H1 (cell line): ENCODE measurements around the gene FDXACB1. TPM values are rescaled to one million over a fixed set of nuclear protein-coding genes. Genes with fewer than 3 reads are reported as not detected.

ENCODE experiments used
- CTCF ChIA-PET: fragments of 300-600 bp; sonication (Branson Sonifier 250); formaldehyde crosslinking; loops from one replicate; lab custom pipeline; 2021; ENCODE audit not compliant: partially characterized antibody; lab: Charles Lee
- POLR2A ChIA-PET: fragments of 300-600 bp; sonication (Branson Sonifier 250); formaldehyde crosslinking; loops from one replicate; lab custom pipeline; 2021; ENCODE audit warnings: inconsistent platforms; ENCODE audit not compliant: partially characterized antibody; lab: Charles Lee
- DNase-seq, 2 experiments: peaks; one replicate each; pipeline versions ENCODE4 v3.0.0 to v3.0.0-alpha.2; 2010 to 2022; ENCODE audit warnings: low spot score in 2 of 2, low read depth in 1 of 2, mixed read lengths in 1 of 2
- FAIRE-seq: peaks from 2 replicates; lab custom pipeline; 2011; peaks lifted over from hg19 to GRCh38; lab: Jason Lieb, UNC
- H2AFZ ChIP-seq: 2 replicates; pipeline ENCODE4 v1.8.1; 2012; ENCODE audit warnings: low read length, inconsistent platforms
- H2AK5ac ChIP-seq: 2 replicates; pipeline ENCODE4 v1.6.1; 2013; ENCODE audit warnings: low read depth, low read length
- H2BK120ac ChIP-seq: replicated peaks from 2 replicates; pipeline ENCODE3; 2013; ENCODE audit warnings: low read depth, low read length, inconsistent platforms
- H2BK12ac ChIP-seq: 2 replicates; pipeline ENCODE4 v1.6.1; 2013; ENCODE audit warnings: low read depth, low read length
- H2BK15ac ChIP-seq: 2 replicates; pipeline ENCODE4 v1.6.1; 2013; ENCODE audit warnings: low read length
- H2BK20ac ChIP-seq: 2 replicates; pipeline ENCODE4 v1.6.1; 2013; ENCODE audit warnings: low read length
- H2BK5ac ChIP-seq: 2 replicates; pipeline ENCODE4 v1.6.1; 2013; ENCODE audit warnings: low read depth, low read length
- H3K14ac ChIP-seq: 2 replicates; pipeline ENCODE4 v1.6.1; 2013; ENCODE audit warnings: inconsistent platforms; ENCODE audit not compliant: insufficient read length
- H3K18ac ChIP-seq: 2 replicates; pipeline ENCODE4 v1.6.1; 2013; ENCODE audit warnings: low read length; ENCODE audit errors: extremely low read depth
- H3K23ac ChIP-seq: 2 replicates; pipeline ENCODE4 v1.6.1; 2013; ENCODE audit warnings: inconsistent platforms; ENCODE audit not compliant: insufficient read length
- H3K23me2 ChIP-seq: 2 replicates; pipeline ENCODE4 v1.6.1; 2013; ENCODE audit warnings: low read depth, low read length
- H3K27ac ChIP-seq: 2 replicates; pipeline ENCODE4 v1.6.1; 2011; ENCODE audit warnings: low read depth, low read length, inconsistent platforms
- H3K27me3 ChIP-seq, 4 experiments: replicated peaks in 1 of 4; 1 replicate in 1 of 4; 2 replicates in 3 of 4; pipeline versions ENCODE4 v1.6.1 to v1.8.1; 2011 to 2013; ENCODE audit warnings: low read length in 3 of 4, mild to moderate bottlenecking in 3 of 4, inconsistent platforms in 2 of 4, mixed read lengths in 2 of 4, moderate library complexity in 1 of 4; ENCODE audit not compliant: control insufficient read depth in 3 of 4, insufficient read depth in 3 of 4; ENCODE audit errors: extremely low read depth in 1 of 4
- H3K36me3 ChIP-seq, 4 experiments: 2 replicates each; pipeline versions ENCODE4 v1.6.1 to v1.8.1; 2011 to 2013; ENCODE audit warnings: mild to moderate bottlenecking in 4 of 4, low read length in 3 of 4, moderate library complexity in 2 of 4, control low read depth in 1 of 4, inconsistent platforms in 1 of 4; ENCODE audit not compliant: insufficient read depth in 4 of 4, control insufficient read depth in 2 of 4
- H3K4ac ChIP-seq: replicated peaks from 2 replicates; pipeline ENCODE3; 2013; ENCODE audit warnings: low read length, low read depth, mixed read lengths, inconsistent platforms; ENCODE audit not compliant: insufficient read length
- H3K4me1 ChIP-seq, 4 experiments: replicated peaks in 1 of 4; 1 replicate in 1 of 4; 2 replicates in 3 of 4; pipeline versions ENCODE4 v1.6.1 to v1.8.1; 2011 to 2013; ENCODE audit warnings: low read length in 3 of 4, inconsistent platforms in 2 of 4, mixed read lengths in 1 of 4; ENCODE audit not compliant: insufficient read depth in 4 of 4, control insufficient read depth in 3 of 4
- H3K4me2 ChIP-seq, 2 experiments: 2 replicates each; pipeline versions ENCODE4 v1.6.1 to v1.8.1; 2011 to 2013; ENCODE audit warnings: low read depth in 2 of 2, low read length in 2 of 2, control low read depth in 1 of 2, inconsistent platforms in 1 of 2, mild to moderate bottlenecking in 1 of 2; ENCODE audit not compliant: insufficient read depth in 1 of 2
- H3K4me3 ChIP-seq, 4 experiments: fragments of 200-600, 300-600 bp in 1 of 4; sonication (generic), shearing (Covaris generic), sonication (Bioruptor Twin) in 1 of 4; 2 replicates each; pipeline versions ENCODE4 v1.5.1 to v1.8.1; 2011 to 2016; ENCODE audit warnings: low read length in 4 of 4, low read depth in 3 of 4, control low read depth in 2 of 4, inconsistent platforms in 2 of 4, mild to moderate bottlenecking in 2 of 4, mixed read lengths in 1 of 4, moderate library complexity in 1 of 4; ENCODE audit not compliant: insufficient read depth in 2 of 4; ENCODE audit errors: extremely low read depth in 1 of 4
- H3K56ac ChIP-seq: replicated peaks from 2 replicates; pipeline ENCODE3; 2013; ENCODE audit warnings: low read depth, mild to moderate bottlenecking, mixed read lengths, low read length, inconsistent platforms; ENCODE audit not compliant: insufficient read length
- H3K79me1 ChIP-seq: 2 replicates; pipeline ENCODE4 v1.6.1; 2013; ENCODE audit warnings: low read depth, low read length, control low read depth
- H3K79me2 ChIP-seq, 2 experiments: 2 replicates each; pipeline versions ENCODE4 v1.6.1 to v1.8.1; 2012 to 2013; ENCODE audit warnings: low read length in 2 of 2, mild to moderate bottlenecking in 2 of 2, inconsistent platforms in 1 of 2; ENCODE audit not compliant: insufficient read depth in 2 of 2, control insufficient read depth in 1 of 2
- H3K9ac ChIP-seq, 4 experiments: replicated peaks in 1 of 4; 1 replicate in 1 of 4; 2 replicates in 3 of 4; pipeline versions ENCODE4 v1.6.1 to v1.8.1; 2011 to 2013; ENCODE audit warnings: low read depth in 3 of 4, low read length in 3 of 4, control low read depth in 2 of 4, mild to moderate bottlenecking in 2 of 4, moderate library complexity in 2 of 4, inconsistent platforms in 1 of 4; ENCODE audit errors: extremely low read depth in 1 of 4
- H3K9me3 ChIP-seq, 2 experiments: 2 replicates each; pipeline versions ENCODE4 v1.6.1 to v1.8.1; 2012 to 2013; ENCODE audit warnings: mild to moderate bottlenecking in 2 of 2, moderate library complexity in 2 of 2, control low read depth in 1 of 2, inconsistent platforms in 1 of 2, low read depth in 1 of 2, low read length in 1 of 2, mixed read lengths in 1 of 2; ENCODE audit not compliant: insufficient read depth in 2 of 2
- H4K20me1 ChIP-seq, 2 experiments: replicated peaks in 1 of 2; 2 replicates each; pipeline versions ENCODE3 to v1.8.1; 2011 to 2013; ENCODE audit warnings: inconsistent platforms in 2 of 2, low read length in 2 of 2, mild to moderate bottlenecking in 1 of 2; ENCODE audit not compliant: insufficient read depth in 2 of 2, control insufficient read depth in 1 of 2
- H4K5ac ChIP-seq: 2 replicates; pipeline ENCODE4 v1.6.1; 2013; ENCODE audit warnings: low read length, low read depth, mixed read lengths, inconsistent platforms; ENCODE audit not compliant: insufficient read length
- H4K8ac ChIP-seq: 2 replicates; pipeline ENCODE4 v1.8.0; 2013; ENCODE audit warnings: mild to moderate bottlenecking, moderate library complexity, low read length, inconsistent platforms; ENCODE audit not compliant: insufficient read depth; ENCODE audit errors: extremely low read depth
- H4K91ac ChIP-seq: replicated peaks from 2 replicates; pipeline ENCODE3; 2013; ENCODE audit warnings: low read length, mixed read lengths, inconsistent platforms; ENCODE audit not compliant: insufficient read length
- NRF1 ChIP-seq: IDR thresholded peaks from 2 replicates; pipeline ENCODE4 v1.6.1; 2011; ENCODE audit warnings: mild to moderate bottlenecking, low read depth, low read length, improper control_type of control experiment
- SAP30 ChIP-seq: fragments of 300-600 bp; sonication (generic); IDR thresholded peaks from 2 replicates; pipeline ENCODE4 v1.7.1; 2012; ENCODE audit warnings: low read length, moderate library complexity, mild to moderate bottlenecking, inconsistent platforms; ENCODE audit not compliant: insufficient read depth, insufficient replicate concordance
- WGBS, 2 experiments: shearing (Covaris generic) in 1 of 2; methylation state at CpG; one replicate each; pipeline versions ENCODE4 v1.1.6 to v1.1.7; 2013 to 2015; ENCODE audit warnings: low lambda C conversion rate in 2 of 2, mixed read lengths in 2 of 2, inconsistent platforms in 1 of 2, low coverage in 1 of 2, missing lambda C conversion rate in 1 of 2; ENCODE audit not compliant: insufficient replicate concordance in 2 of 2, insufficient coverage in 1 of 2, insufficient read length in 1 of 2; ENCODE audit errors: extremely low coverage in 1 of 2, missing lambda C conversion rate in 1 of 2; 5-methylcytosine and 5-hydroxymethylcytosine counted together
- polyA plus RNA-seq, 7 experiments: library from polyadenylated mRNA; depleted of rRNA in 3 of 7; stranded (reverse) in 5 of 7; unstranded in 2 of 7; fragments of >200 nt in 5 of 7; fragments of 200-250 nt in 2 of 7; gene quantifications; 1 replicate in 5 of 7; 2 replicates in 1 of 7; 4 replicates in 1 of 7; pipeline versions ENCODE4 v1.2.1 to v1.2.3, GENCODE V29; 2011 to 2013; ENCODE audit warnings: missing spikeins in 2 of 7, mixed read lengths in 2 of 7
- total RNA-seq: library from RNA; stranded (reverse); fragmentation: NEBNext Ultra II Directional; extraction: Animal tissue kit (Norgen Biotek cat#: 25700); gene quantifications from 2 replicates; pipeline ENCODE4 v1.2.1, GENCODE V29; 2021

FDXACB1 gene
- total and polyA plus RNA-seq, 2 of the 8 experiments (the other 6 are each of a cell fraction or from before 2014, with no cell fraction given) = 1.4 to 2.3 TPM

GRCh38 chr11:111879637-111879960 is 634 bp upstream of the FDXACB1 start:
- no peak for DNase-seq
- 66% methylated on average over 6 of the region's 6 CpGs; no CpG with 5 or more reads in 1 of the 2 experiments for WGBS, 2 experiments
- peak overlapping the region; percentile 95 for H3K27ac ChIP-seq
- H4K8ac ChIP-seq = no peak overlapping the region
- H2AFZ ChIP-seq = peak overlapping the region; percentile 95; the same call in 1 of the 2 replicates
- H3K79me2 ChIP-seq = no peaks in the 10 kb centered on the region
- FAIRE-seq = no peak
- peaks cover 2% of the 10 kb centered on the region; the same call in 1 of the 2 replicates for H3K23me2 ChIP-seq
- H3K9ac ChIP-seq = peak overlapping the region; percentile 44 to 89 (median 82)
- peak overlapping the region; percentile 78 to 95 for H3K4me2 ChIP-seq
- TF ChIP-seq NRF1 (no peak), SAP30 (peak; percentile 6)
- POLR2A ChIA-PET = interaction anchor here (0.7 to 1.5 kb wide), 5 partner anchors 9 to 112 kb away, joined by 3 to 6 read pairs (median 4); partner anchors contain the start of gene ALG9
- H2BK20ac ChIP-seq = no peak overlapping the region
- no peaks in the 10 kb centered on the region for H3K27me3 ChIP-seq
- no peaks in the 10 kb centered on the region for H3K9me3 ChIP-seq
- H4K20me1 ChIP-seq = no peaks in the 10 kb centered on the region
- H3K4me3 ChIP-seq = peak overlapping the region; percentile 66 to 93 (median 82)
- H3K23ac ChIP-seq = no peak overlapping the region
- H3K4me1 ChIP-seq = no peaks in the 10 kb centered on the region
- H3K56ac ChIP-seq = no peak overlapping the region
- 0 out of 2 replicates have a peak overlapping the region, but pooled peaks have one; percentile 54 for H2BK15ac ChIP-seq
- H3K4ac ChIP-seq = peak overlapping the region; percentile 73
- no peak overlapping the region; the same call in 1 of the 2 replicates for H2BK12ac ChIP-seq
- H2AK5ac ChIP-seq = peak overlapping the region; percentile 43; the same call in 1 of the 2 replicates
- peak overlapping the region; percentile 11 for H2BK120ac ChIP-seq
- peak overlapping the region; percentile 72 for H4K5ac ChIP-seq
- H3K18ac ChIP-seq = peak overlapping the region; percentile 55; the same call in 1 of the 2 replicates
- H3K14ac ChIP-seq = no peak overlapping the region
- CTCF ChIA-PET = interaction anchor here (0.7 to 1.9 kb wide), 8 partner anchors 9 to 102 kb away, joined by 3 to 11 read pairs (median 4); partner anchors contain the start of genes ALG9, CRYAB and DIXDC1
- H2BK5ac ChIP-seq = peak overlapping the region; percentile 97; the same call in 1 of the 2 replicates
- H3K79me1 ChIP-seq = 0 out of 2 replicates have a peak, but pooled peaks cover 2% of the 10 kb centered on the region
- peak overlapping the region; percentile 48 for H4K91ac ChIP-seq
- H3K36me3 ChIP-seq = no peaks in the 10 kb centered on the region
